Thyroid gland (tissue), 4 donors: ENCODE data around the gene OTOGL.

ENCODE experiments used
- POLR2A ChIP-seq, 2 donors: fragments of 450-650 bp; IDR thresholded peaks; one replicate each; pipeline ENCODE4 v1.6.1; 2017; ENCODE audit warnings: antibody characterized with exemption in 2 of 2, mild to moderate bottlenecking in 2 of 2, moderate library complexity in 1 of 2
- TF ChIP-seq, protein P1 (sequence below), 6 experiments: fragments of 200-600 bp in 3 of 6; fragments of 450-650 bp in 3 of 6; sonication (generic) in 3 of 6; IDR thresholded peaks; one replicate each; pipeline ENCODE4 v1.5.1; 2016 to 2019; ENCODE audit warnings: antibody characterized with exemption in 6 of 6, mild to moderate bottlenecking in 2 of 6, inconsistent platforms in 1 of 6, moderate library complexity in 1 of 6

DNA sequence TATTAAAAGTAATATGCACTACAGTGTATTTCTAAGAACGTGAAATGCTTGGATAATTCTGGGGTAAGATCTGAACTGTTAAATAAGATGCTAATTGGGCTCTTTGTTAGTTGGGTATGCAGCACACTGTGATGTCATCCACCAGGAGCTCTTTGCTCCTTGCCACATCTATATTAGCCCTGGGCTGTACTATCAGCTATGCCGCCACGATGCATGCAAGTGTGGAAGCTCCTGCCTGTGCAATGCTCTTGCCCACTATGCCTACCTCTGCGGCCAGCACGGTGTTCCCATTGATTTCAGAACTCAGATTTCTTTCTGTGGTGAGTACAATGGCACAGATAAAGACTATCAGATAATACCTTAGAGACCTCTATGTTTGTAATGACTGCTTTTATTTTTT lies 165.6 kb downstream of the OTOGL start:
- TF ChIP-seq, protein P1, sequence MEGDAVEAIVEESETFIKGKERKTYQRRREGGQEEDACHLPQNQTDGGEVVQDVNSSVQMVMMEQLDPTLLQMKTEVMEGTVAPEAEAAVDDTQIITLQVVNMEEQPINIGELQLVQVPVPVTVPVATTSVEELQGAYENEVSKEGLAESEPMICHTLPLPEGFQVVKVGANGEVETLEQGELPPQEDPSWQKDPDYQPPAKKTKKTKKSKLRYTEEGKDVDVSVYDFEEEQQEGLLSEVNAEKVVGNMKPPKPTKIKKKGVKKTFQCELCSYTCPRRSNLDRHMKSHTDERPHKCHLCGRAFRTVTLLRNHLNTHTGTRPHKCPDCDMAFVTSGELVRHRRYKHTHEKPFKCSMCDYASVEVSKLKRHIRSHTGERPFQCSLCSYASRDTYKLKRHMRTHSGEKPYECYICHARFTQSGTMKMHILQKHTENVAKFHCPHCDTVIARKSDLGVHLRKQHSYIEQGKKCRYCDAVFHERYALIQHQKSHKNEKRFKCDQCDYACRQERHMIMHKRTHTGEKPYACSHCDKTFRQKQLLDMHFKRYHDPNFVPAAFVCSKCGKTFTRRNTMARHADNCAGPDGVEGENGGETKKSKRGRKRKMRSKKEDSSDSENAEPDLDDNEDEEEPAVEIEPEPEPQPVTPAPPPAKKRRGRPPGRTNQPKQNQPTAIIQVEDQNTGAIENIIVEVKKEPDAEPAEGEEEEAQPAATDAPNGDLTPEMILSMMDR (IDR thresholded peaks at IDR 0.05), result no peak
- no peak for TF ChIP-seq POLR2A (IDR thresholded peaks at IDR 0.05)
